ENCODE measurements around the gene ODAD3. TPM values are rescaled to one million over a fixed set of nuclear protein-coding genes. Genes with fewer than 3 reads are reported as not detected.
A peak's percentile ranks its signal among the peaks of the same experiment; 100 is the strongest.
"Not testable (repeated sequence)": the region's sequence is repeated elsewhere in the genome, so short reads cannot be mapped to it uniquely, and the experiment has no call there.

ODAD3 gene
- total and polyA plus RNA-seq, 2 of the 13 experiments (the other 11 are each of a cell fraction or from before 2014, with no cell fraction given) = 0.04 to 0.08 TPM

DNA sequence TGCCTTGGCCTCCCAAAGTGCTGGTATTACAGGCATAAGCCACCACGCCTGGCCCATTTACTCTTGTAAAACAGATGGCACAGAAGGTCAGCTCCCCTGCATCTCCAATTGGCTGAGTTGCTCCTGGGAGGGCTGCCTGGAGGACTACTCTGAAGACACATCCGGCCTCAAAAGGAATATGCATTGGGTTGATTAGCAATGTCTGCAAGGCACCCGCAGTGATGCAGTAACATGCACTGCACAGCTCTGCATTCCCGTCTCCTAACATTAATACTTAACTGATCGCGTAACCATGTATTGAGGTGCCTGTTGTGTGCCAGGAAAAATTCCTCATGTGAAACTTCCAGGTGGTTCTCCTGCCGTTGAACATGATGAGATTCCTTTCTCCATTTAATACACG lies 40.9 kb upstream of the ODAD3 start (continued):
- no peak for TF ChIP-seq RNF219 (CRISPR knock-in tag; IDR thresholded peaks at IDR 0.05)
- TF ChIP-seq CSRNP2 (CRISPR knock-in tag; conservative IDR thresholded peaks at IDR 0.05; ENCODE audit: low read depth) = no peak
- no peak for TF ChIP-seq PRPF4 (IDR thresholded peaks at IDR 0.05; ENCODE audit: low read depth, low read length, poor library complexity, severe bottlenecking)
- TF ChIP-seq, protein P1, sequence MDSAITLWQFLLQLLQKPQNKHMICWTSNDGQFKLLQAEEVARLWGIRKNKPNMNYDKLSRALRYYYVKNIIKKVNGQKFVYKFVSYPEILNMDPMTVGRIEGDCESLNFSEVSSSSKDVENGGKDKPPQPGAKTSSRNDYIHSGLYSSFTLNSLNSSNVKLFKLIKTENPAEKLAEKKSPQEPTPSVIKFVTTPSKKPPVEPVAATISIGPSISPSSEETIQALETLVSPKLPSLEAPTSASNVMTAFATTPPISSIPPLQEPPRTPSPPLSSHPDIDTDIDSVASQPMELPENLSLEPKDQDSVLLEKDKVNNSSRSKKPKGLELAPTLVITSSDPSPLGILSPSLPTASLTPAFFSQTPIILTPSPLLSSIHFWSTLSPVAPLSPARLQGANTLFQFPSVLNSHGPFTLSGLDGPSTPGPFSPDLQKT (CRISPR knock-in tag; IDR thresholded peaks at IDR 0.05; ENCODE audit: borderline replicate concordance) = no peak

DNA sequence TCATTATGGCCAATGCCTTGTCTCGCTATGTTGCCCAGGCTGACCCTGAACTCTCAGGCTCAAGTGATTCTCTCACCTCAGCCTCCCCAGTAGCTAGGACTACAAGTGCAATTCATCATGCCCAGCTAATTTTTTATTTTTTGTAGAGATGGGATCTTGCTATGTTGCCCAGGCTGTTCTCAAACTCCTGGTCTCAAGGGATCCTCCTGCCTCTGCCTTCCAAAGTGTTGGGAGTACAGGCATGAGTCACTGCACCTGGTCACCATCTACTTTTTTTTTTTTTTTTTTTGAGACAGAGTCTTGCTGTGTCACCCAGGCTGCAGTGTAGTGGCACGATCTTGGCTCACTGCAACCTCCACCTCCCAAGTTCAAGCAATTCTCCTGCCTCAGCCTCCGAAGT lies 40.4 kb upstream of the ODAD3 start:
- H2AFZ ChIP-seq (ENCODE audit: low read length); CTCF ChIA-PET (ENCODE audit: low intra/inter-chr PET ratio, low total read pairs); H3K4me3 ChIP-seq (replicated peaks in 1 of 3; ENCODE audit: insufficient read depth in 1 of 3, low read depth in 2 of 3, low read length in 3 of 3); in situ Hi-C loops (cut with HindIII; ENCODE audit: extremely low pct_ligation_motif_present, low pct_unique_long_range_greater_than_20kb); ATAC-seq; H3K36me3 ChIP-seq (replicated peaks in 1 of 2; ENCODE audit: control insufficient read depth in 1 of 2, insufficient read depth in 2 of 2, low read length in 2 of 2); H3K79me2 ChIP-seq (ENCODE audit: insufficient read depth, low read length); H3K4me1 ChIP-seq (ENCODE audit: insufficient read depth, low read length); FAIRE-seq; DNase-seq (ENCODE audit: low spot score); POLR2A ChIA-PET; H3K4me2 ChIP-seq (ENCODE audit: low read depth, low read length); H4K20me1 ChIP-seq (ENCODE audit: insufficient read depth, low read length); H3K9ac ChIP-seq (ENCODE audit: insufficient read depth, low read depth, low read length); BruUV-seq (replicated peaks); H3K27ac ChIP-seq (ENCODE audit: extremely low read length, insufficient read depth, low read length); intact Hi-C loops (cut with micrococcal nuclease; ENCODE audit: unreplicated experiment); H3K9me3 ChIP-seq (ENCODE audit: low read length): not testable (repeated sequence)
- 30% methylated on average over 3 of the region's 3 CpGs for WGBS (ENCODE audit: low lambda C conversion rate)
- peaks cover 2 to 32% of the 10 kb centered on the region in 2 experiments; a peak in 3 of 5 replicates for H3K27me3 ChIP-seq (ENCODE audit: control insufficient read depth in 1 of 2, insufficient read depth in 2 of 2, low read length in 2 of 2)
- peak; percentile 76; the same call in 1 of the 2 replicates for TF ChIP-seq ZNF121 (CRISPR knock-in tag; IDR thresholded peaks at IDR 0.05)
